ENCODE data around the gene SLC25A42. TPM values are rescaled to one million over a fixed set of nuclear protein-coding genes. Genes with fewer than 3 reads are reported as not detected.
"Not testable (repeated sequence)": the region's sequence is repeated elsewhere in the genome, so short reads cannot be mapped to it uniquely, and the experiment has no call there.

Gene SLC25A42
- total and polyA plus RNA-seq, 2 donors from 2014 or later, result 9.7 to 70.7 TPM

DNA sequence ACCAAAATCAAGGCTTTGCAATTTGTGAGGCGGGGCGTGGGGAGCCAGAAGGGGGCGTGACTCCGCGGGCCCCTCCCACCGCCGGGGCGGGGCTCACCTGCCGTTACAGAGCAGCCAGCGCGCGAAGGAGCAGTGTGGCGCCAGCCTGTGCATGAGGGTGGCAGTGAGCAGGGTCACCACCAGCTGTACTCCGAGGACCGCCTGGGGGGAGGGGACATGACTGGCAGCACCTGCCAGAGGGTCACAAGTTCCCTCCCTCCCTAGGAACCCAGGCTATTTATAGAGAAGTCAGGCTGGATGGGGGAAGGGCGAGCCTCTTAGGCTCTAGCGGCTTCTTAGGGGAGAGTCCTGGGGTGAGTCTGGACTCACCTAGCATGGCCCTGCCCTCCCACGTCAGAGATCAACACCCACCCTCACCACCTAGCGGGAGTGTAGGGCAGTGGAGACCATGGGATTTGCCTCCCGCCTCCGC, 70.9 kb downstream of the SLC25A42 start:
- Histone ChIP-seq H3K36me3 (ENCODE audit: control insufficient read depth in 2 of 3, insufficient read depth in 3 of 3, low read length in 3 of 3) (no peaks in the 10 kb centered on the region), H3K4me3 (ENCODE audit: low read length in 3 of 3) (no peak overlapping the region), H3K9me3 (ENCODE audit: control insufficient read depth in 2 of 3, insufficient read depth in 1 of 3, low read length in 3 of 3) (peaks cover 0 to 4% (median 0%) of the 10 kb centered on the region in 3 donors), H3K27me3 (ENCODE audit: control insufficient read depth, insufficient read depth, low read length) (no peaks in the 10 kb centered on the region), H3K4me1 (ENCODE audit: control insufficient read depth in 2 of 3, insufficient read depth in 2 of 3, low read depth in 1 of 3, low read length in 3 of 3) (peaks cover 0 to 7% (median 7%) of the 10 kb centered on the region in 3 donors), H3K9ac (ENCODE audit: low read length in 3 of 3) (no peak overlapping the region), H3K27ac (ENCODE audit: low read depth in 2 of 2, low read length in 2 of 2) (no peak overlapping the region)
- TF ChIP-seq, protein P1, sequence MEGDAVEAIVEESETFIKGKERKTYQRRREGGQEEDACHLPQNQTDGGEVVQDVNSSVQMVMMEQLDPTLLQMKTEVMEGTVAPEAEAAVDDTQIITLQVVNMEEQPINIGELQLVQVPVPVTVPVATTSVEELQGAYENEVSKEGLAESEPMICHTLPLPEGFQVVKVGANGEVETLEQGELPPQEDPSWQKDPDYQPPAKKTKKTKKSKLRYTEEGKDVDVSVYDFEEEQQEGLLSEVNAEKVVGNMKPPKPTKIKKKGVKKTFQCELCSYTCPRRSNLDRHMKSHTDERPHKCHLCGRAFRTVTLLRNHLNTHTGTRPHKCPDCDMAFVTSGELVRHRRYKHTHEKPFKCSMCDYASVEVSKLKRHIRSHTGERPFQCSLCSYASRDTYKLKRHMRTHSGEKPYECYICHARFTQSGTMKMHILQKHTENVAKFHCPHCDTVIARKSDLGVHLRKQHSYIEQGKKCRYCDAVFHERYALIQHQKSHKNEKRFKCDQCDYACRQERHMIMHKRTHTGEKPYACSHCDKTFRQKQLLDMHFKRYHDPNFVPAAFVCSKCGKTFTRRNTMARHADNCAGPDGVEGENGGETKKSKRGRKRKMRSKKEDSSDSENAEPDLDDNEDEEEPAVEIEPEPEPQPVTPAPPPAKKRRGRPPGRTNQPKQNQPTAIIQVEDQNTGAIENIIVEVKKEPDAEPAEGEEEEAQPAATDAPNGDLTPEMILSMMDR (IDR thresholded peaks at IDR 0.05; ENCODE audit: borderline replicate concordance, extremely low read depth, insufficient read depth), result no peak
- no peak for FAIRE-seq
- peak in 4 of 5 donors; percentile 81 to 92 (median 86) for DNase-seq
- intact Hi-C loops (cut with DNase I), result loop anchor here (10.0 kb wide), 1 partner anchor 80 kb away; no protein-coding TSS in a partner anchor

DNA sequence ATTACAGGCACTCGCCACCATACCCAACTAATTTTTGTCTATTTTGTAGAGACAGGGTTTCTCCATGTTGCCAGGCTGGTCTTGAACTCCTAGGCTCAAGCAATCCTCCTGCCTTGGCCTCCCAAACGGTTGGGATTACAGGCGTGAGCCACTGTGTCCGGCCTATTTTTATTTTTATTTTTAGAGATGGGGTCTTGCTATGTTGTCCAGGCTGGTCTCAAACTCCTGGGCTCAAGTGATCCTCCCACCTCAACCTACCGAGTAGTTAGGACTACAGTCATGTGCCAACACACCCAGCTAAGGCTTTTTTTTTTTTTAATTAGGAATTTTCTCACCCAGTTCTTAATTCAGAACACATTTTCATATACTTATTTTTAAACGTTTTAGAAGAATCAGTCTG, 71.9 kb downstream of the SLC25A42 start:
- H3K27me3 ChIP-seq (ENCODE audit: control insufficient read depth, insufficient read depth, low read length); H3K36me3 ChIP-seq (ENCODE audit: control insufficient read depth in 2 of 3, insufficient read depth in 3 of 3, low read length in 3 of 3); DNase-seq; H3K9ac ChIP-seq (ENCODE audit: low read length in 3 of 3); H3K27ac ChIP-seq (ENCODE audit: low read depth in 2 of 2, low read length in 2 of 2); H3K4me3 ChIP-seq (ENCODE audit: low read length in 3 of 3); H3K4me1 ChIP-seq (ENCODE audit: control insufficient read depth in 2 of 3, insufficient read depth in 2 of 3, low read depth in 1 of 3, low read length in 3 of 3); FAIRE-seq; H3K9me3 ChIP-seq (ENCODE audit: control insufficient read depth in 2 of 3, insufficient read depth in 1 of 3, low read length in 3 of 3): not testable (repeated sequence)
- intact Hi-C loops (cut with DNase I), result loop anchor here (10.0 kb wide), 1 partner anchor 81 kb away; no protein-coding TSS in a partner anchor

DNA sequence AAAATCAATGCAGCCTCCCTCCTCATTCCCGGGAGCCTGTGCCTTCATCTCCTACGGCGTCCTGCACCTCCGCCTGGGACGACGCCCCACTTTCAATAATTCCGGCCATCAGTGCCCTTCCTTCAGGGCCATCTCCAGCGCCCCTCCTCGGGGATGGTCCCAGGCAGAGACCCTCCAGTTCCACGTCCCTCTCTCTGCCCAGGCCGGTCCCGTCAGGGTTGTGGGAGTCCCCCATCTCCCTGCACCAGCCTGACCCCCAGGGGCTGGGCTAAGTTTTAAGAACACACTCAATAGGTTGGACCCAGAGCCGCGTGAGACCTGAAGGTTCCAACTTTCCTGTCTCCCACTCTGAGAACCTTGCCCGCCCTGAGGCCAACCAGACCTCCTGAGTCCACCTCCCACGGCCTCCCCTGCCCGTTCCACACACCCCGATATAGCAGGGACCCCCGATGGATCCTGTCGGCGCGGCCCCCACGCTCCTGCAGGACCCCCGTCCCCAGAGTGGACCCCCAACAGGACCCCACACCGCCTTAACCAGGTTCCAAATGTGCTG, 73.8 kb downstream of the SLC25A42 start:
- Histone ChIP-seq H3K4me1 (ENCODE audit: control insufficient read depth in 2 of 3, insufficient read depth in 2 of 3, low read depth in 1 of 3, low read length in 3 of 3) (peaks cover 0 to 7% (median 7%) of the 10 kb centered on the region in 3 donors), H3K9me3 (ENCODE audit: control insufficient read depth in 2 of 3, insufficient read depth in 1 of 3, low read length in 3 of 3) (no peaks in the 10 kb centered on the region), H3K27me3 (ENCODE audit: control insufficient read depth, insufficient read depth, low read length) (no peaks in the 10 kb centered on the region), H3K4me3 (ENCODE audit: low read length in 3 of 3) (peak overlapping the region; percentile 87 to 98 (median 98)), H3K9ac (ENCODE audit: low read length in 3 of 3) (peak overlapping the region; percentile 43 to 99 (median 99)), H3K36me3 (ENCODE audit: control insufficient read depth in 2 of 3, insufficient read depth in 3 of 3, low read length in 3 of 3) (no peaks in the 10 kb centered on the region), H3K27ac (ENCODE audit: low read depth in 2 of 2, low read length in 2 of 2) (peak overlapping the region in 1 of 2 donors; percentile 72)
- DNase-seq (peak in 3 of 5 donors; percentile 8 to 56 (median 43)), FAIRE-seq (no peak)
- intact Hi-C loops (cut with DNase I), result loop anchor here (10.0 kb wide), 1 partner anchor 83 kb away; no protein-coding TSS in a partner anchor
- TF ChIP-seq, protein P1 (IDR thresholded peaks at IDR 0.05; ENCODE audit: borderline replicate concordance, extremely low read depth, insufficient read depth), result no peak

DNA sequence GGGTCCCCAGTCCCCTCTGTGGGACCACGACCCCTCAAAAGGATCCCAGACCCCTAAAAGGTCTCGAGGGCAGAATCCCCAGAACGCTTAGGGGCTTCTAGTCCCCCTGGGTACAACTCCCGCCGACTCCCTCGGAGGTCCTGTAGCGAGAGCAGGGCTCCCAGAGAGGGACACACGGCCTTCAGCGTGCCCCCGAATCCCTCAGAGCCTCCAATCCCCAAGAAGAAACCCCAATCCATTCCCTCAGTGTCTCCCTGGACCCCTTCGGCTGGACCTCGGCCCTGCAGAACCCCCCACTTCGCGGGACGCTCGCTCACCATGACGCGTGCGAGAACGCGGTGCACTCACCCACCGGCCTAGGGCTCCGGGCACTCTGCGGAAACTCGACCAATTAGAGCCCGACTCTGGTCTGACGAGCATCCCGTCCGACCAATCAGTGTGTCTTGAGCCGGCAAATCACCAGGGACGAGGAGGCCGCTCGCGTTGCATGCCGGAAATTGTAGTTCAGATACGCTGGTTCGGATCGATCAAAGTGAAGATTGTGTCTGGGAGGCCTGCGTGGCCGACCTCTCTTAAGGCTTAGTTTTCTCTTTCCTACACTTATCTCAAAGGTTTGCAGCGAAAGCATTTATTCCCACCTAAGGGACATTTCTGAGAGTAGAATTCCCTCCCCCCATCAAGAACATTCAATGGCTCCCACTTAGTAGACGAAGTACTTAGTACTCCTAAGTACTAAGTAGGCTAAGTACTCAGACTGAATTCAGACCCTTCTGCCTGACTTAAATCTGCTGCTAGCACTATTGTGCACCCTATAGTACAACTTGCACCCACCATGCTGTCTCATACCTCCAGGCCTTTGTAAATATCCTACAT, 74.6 kb downstream of the SLC25A42 start, which contains the start of gene TMEM161A:
Gene TMEM161A (minus strand): TSS at position 370 of the 873 bp plus-strand sequence. CDS start 50 bp downstream, at position 320.
- Histone ChIP-seq H3K4me1 (ENCODE audit: control insufficient read depth in 2 of 3, insufficient read depth in 2 of 3, low read depth in 1 of 3, low read length in 3 of 3) (peaks cover 0 to 7% (median 7%) of the 10 kb centered on the region in 3 donors), H3K36me3 (ENCODE audit: control insufficient read depth in 2 of 3, insufficient read depth in 3 of 3, low read length in 3 of 3) (no peaks in the 10 kb centered on the region), H3K9ac (ENCODE audit: low read length in 3 of 3) (peak within 1 kb of the TSS; percentile 43 to 99 (median 99)), H3K27me3 (ENCODE audit: control insufficient read depth, insufficient read depth, low read length) (no peaks in the 10 kb centered on the region), H3K4me3 (ENCODE audit: low read length in 3 of 3) (peak within 1 kb of the TSS; percentile 87 to 98 (median 98)), H3K27ac (ENCODE audit: low read depth in 2 of 2, low read length in 2 of 2) (peak within 1 kb of the TSS in 1 of 2 donors; percentile 72), H3K9me3 (ENCODE audit: control insufficient read depth in 2 of 3, insufficient read depth in 1 of 3, low read length in 3 of 3) (no peaks in the 10 kb centered on the region)
- TF ChIP-seq, protein P1 (IDR thresholded peaks at IDR 0.05; ENCODE audit: borderline replicate concordance, extremely low read depth, insufficient read depth), result no peak
- DNase-seq, result peak; percentile 98 to 99 (median 98)
- intact Hi-C loops (cut with DNase I), result loop anchor here (10.0 kb wide), 1 partner anchor 84 kb away; no protein-coding TSS in a partner anchor
- peak; percentile 83 for FAIRE-seq
